HEK293 (cell line): ENCODE measurements around the gene MXRA8.

Experiments used
- CTCF ChIP-seq: fragments of 450-650 bp; formaldehyde crosslinking; IDR thresholded peaks from 2 replicates; pipeline ENCODE4 v1.5.1; 2016; ENCODE audit warnings: missing biosample characterization, missing genetic modification characterization
- PATZ1 ChIP-seq: fragments of 450-650 bp; formaldehyde crosslinking; IDR thresholded peaks from 2 replicates; pipeline ENCODE4 v1.5.1; 2016; ENCODE audit warnings: missing biosample characterization, missing genetic modification characterization
- SP7 ChIP-seq: fragments of 450-650 bp; formaldehyde crosslinking; IDR thresholded peaks from 2 replicates; pipeline ENCODE4 v1.5.1; 2016; ENCODE audit warnings: missing biosample characterization, missing genetic modification characterization
- YY1 ChIP-seq: fragments of 450-650 bp; formaldehyde crosslinking; IDR thresholded peaks from 2 replicates; pipeline ENCODE4 v1.5.1; 2018; ENCODE audit warnings: missing biosample characterization, missing genetic modification characterization
- ZBTB10 ChIP-seq: fragments of 450-650 bp; formaldehyde crosslinking; IDR thresholded peaks from 2 replicates; pipeline ENCODE4 v1.5.1; 2016; ENCODE audit warnings: missing biosample characterization, missing genetic modification characterization
- ZBTB44 ChIP-seq: fragments of 450-650 bp; IDR thresholded peaks from 2 replicates; pipeline ENCODE4 v1.5.1; 2018; ENCODE audit warnings: missing biosample characterization, mild to moderate bottlenecking, missing genetic modification characterization
- ZBTB8A ChIP-seq: fragments of 450-650 bp; formaldehyde crosslinking; IDR thresholded peaks from 2 replicates; pipeline ENCODE4 v1.5.1; 2016; ENCODE audit warnings: missing biosample characterization, missing genetic modification characterization
- ZNF157 ChIP-seq: fragments of 450-650 bp; formaldehyde crosslinking; IDR thresholded peaks from 2 replicates; pipeline ENCODE4 v1.5.1; 2016; ENCODE audit warnings: missing biosample characterization, missing genetic modification characterization
- ZNF16 ChIP-seq: fragments of 450-650 bp; formaldehyde crosslinking; IDR thresholded peaks from 2 replicates; pipeline ENCODE4 v1.5.1; 2016; ENCODE audit warnings: low read depth, missing biosample characterization, missing genetic modification characterization
- ZSCAN5A ChIP-seq: fragments of 450-650 bp; formaldehyde crosslinking; IDR thresholded peaks from 2 replicates; pipeline ENCODE4 v1.5.1; 2016; ENCODE audit warnings: missing biosample characterization, missing genetic modification characterization

- TF ChIP-seq ZSCAN5A (tag by site-specific recombination), result no peak
- TF ChIP-seq PATZ1, result no peak
- TF ChIP-seq YY1 (tag by site-specific recombination), result no peak
- no peak for TF ChIP-seq ZNF16 (tag by site-specific recombination)
- TF ChIP-seq CTCF (tag by site-specific recombination), result no peak
- TF ChIP-seq ZBTB10 (tag by site-specific recombination), result no peak
- no peak for TF ChIP-seq ZBTB44
- no peak for TF ChIP-seq ZNF157 (tag by site-specific recombination)
- no peak for TF ChIP-seq SP7 (tag by site-specific recombination)
- TF ChIP-seq ZBTB8A (tag by site-specific recombination), result no peak
Observed at GRCh38 chr1:1380860-1381259, 22.5 kb upstream of the MXRA8 start.
